ENCODE results near the gene RTN4RL2.

RTN4RL2 gene

GRCh38 chr11:57461841-57462489, 1.6 kb downstream of the RTN4RL2 start:
- DNase-seq (ENCODE audit: low read depth in 1 of 2, low spot score in 1 of 2): no peak

GRCh38 chr11:57462597-57462996, 2.3 kb downstream of the RTN4RL2 start:
- DNase-seq (ENCODE audit: low read depth in 1 of 2, low spot score in 1 of 2): no peak

- no peak for DNase-seq (ENCODE audit: low read depth in 1 of 2, low spot score in 1 of 2)
These were observed 3.6 kb downstream of the RTN4RL2 start for GRCh38 chr11:57463671-57464538.

- no peak for DNase-seq (ENCODE audit: low read depth in 1 of 2, low spot score in 1 of 2)
These were observed 4.3 kb downstream of the RTN4RL2 start for GRCh38 chr11:57464539-57465181.

GRCh38 chr11:57466680-57467079, 6.4 kb downstream of the RTN4RL2 start:
- no peak for DNase-seq (ENCODE audit: low read depth in 1 of 2, low spot score in 1 of 2)

GRCh38 chr11:57467508-57468157, 7.3 kb downstream of the RTN4RL2 start:
- DNase-seq (ENCODE audit: low read depth in 1 of 2, low spot score in 1 of 2): no peak

GRCh38 chr11:57468276-57468675, 7.9 kb downstream of the RTN4RL2 start:
- no peak for DNase-seq (ENCODE audit: low read depth in 1 of 2, low spot score in 1 of 2)

GRCh38 chr11:57469268-57469667, 8.9 kb downstream of the RTN4RL2 start:
- DNase-seq (ENCODE audit: low read depth in 1 of 2, low spot score in 1 of 2): no peak

- no peak for DNase-seq (ENCODE audit: low read depth in 1 of 2, low spot score in 1 of 2)
These were observed 11.2 kb downstream of the RTN4RL2 start for GRCh38 chr11:57471496-57471895.

- DNase-seq (ENCODE audit: low read depth in 1 of 2, low spot score in 1 of 2): no peak
These were observed 13.0 kb downstream of the RTN4RL2 start for GRCh38 chr11:57473285-57473841.

GRCh38 chr11:57474017-57474802, 13.9 kb downstream of the RTN4RL2 start:
- DNase-seq (ENCODE audit: low read depth in 1 of 2, low spot score in 1 of 2): no peak

- DNase-seq (ENCODE audit: low read depth in 1 of 2, low spot score in 1 of 2): no peak
These were observed 14.4 kb downstream of the RTN4RL2 start for GRCh38 chr11:57474803-57475115.

- DNase-seq (ENCODE audit: low read depth in 1 of 2, low spot score in 1 of 2): no peak
These were observed 14.9 kb downstream of the RTN4RL2 start for GRCh38 chr11:57475191-57475590.

- no peak for DNase-seq (ENCODE audit: low read depth in 1 of 2, low spot score in 1 of 2)
These were observed 15.3 kb downstream of the RTN4RL2 start for GRCh38 chr11:57475671-57476046.

- DNase-seq (ENCODE audit: low read depth in 1 of 2, low spot score in 1 of 2): no peak
These were observed 15.9 kb downstream of the RTN4RL2 start for GRCh38 chr11:57476047-57476756.

GRCh38 chr11:57476757-57477506, 16.6 kb downstream of the RTN4RL2 start:
- no peak for DNase-seq (ENCODE audit: low read depth in 1 of 2, low spot score in 1 of 2)

GRCh38 chr11:57477507-57478189, 17.3 kb downstream of the RTN4RL2 start:
- no peak for DNase-seq (ENCODE audit: low read depth in 1 of 2, low spot score in 1 of 2)

GRCh38 chr11:57479021-57479663, 18.8 kb downstream of the RTN4RL2 start:
- no peak for DNase-seq (ENCODE audit: low read depth in 1 of 2, low spot score in 1 of 2)
